HG03095 (cell line): ENCODE data around the gene AK9.

Experiments used
- ATAC-seq: cut with Tn5 transposase; IDR thresholded peaks from one replicate; pipeline ENCODE4 v1.9.1; 2021; ENCODE audit warnings: moderate library complexity; ENCODE audit not compliant: unreplicated experiment

AK9 gene

GRCh38 chr6:109448615-109449014, 242.4 kb downstream of the AK9 start:
- ATAC-seq = no peak

- ATAC-seq = no peak
These were observed 243.0 kb downstream of the AK9 start for GRCh38 chr6:109447878-109448555.

GRCh38 chr6:109447087-109447486, 243.9 kb downstream of the AK9 start:
- no peak for ATAC-seq

- ATAC-seq = no peak
These were observed 244.5 kb downstream of the AK9 start for GRCh38 chr6:109446541-109446940.

GRCh38 chr6:109446072-109446471, 244.9 kb downstream of the AK9 start:
- ATAC-seq = no peak

GRCh38 chr6:109445382-109445781, 245.6 kb downstream of the AK9 start:
- ATAC-seq = no peak

- ATAC-seq = no peak
These were observed 247.5 kb downstream of the AK9 start for GRCh38 chr6:109443425-109443950.
